ENCODE results near the gene TUBB.

DNA sequence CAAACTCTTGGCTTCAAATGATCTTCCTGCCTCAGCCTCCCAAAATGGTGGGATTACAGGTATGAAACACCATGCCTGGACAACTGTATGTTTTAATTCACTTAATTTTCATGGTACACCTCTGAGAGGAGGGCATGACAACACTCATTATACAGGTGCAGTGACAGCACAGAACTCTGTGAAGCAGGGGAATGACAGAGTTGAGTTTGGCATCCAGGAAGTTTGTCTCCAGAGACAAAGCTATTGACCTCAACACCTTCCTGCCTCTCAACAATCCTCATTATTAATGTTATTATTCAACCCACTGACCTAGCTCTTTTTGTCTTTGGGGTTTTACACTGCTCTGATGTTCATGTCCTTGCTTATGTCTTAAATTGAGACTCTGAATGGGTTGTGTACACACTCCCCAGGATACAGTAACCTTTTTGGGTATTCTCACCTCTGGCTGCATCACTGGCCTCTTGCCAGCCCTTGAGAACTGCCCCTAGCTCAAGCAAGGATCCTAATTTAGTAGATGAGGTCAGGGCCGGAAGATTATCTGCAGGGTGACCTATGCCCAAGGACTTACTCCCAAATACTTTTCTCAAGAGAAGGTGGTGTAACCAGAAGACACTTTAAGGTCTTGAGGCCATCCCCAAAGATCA is 37.2 kb downstream of the TUBB start:
- TF ChIP-seq, protein P1, sequence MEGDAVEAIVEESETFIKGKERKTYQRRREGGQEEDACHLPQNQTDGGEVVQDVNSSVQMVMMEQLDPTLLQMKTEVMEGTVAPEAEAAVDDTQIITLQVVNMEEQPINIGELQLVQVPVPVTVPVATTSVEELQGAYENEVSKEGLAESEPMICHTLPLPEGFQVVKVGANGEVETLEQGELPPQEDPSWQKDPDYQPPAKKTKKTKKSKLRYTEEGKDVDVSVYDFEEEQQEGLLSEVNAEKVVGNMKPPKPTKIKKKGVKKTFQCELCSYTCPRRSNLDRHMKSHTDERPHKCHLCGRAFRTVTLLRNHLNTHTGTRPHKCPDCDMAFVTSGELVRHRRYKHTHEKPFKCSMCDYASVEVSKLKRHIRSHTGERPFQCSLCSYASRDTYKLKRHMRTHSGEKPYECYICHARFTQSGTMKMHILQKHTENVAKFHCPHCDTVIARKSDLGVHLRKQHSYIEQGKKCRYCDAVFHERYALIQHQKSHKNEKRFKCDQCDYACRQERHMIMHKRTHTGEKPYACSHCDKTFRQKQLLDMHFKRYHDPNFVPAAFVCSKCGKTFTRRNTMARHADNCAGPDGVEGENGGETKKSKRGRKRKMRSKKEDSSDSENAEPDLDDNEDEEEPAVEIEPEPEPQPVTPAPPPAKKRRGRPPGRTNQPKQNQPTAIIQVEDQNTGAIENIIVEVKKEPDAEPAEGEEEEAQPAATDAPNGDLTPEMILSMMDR (IDR thresholded peaks at IDR 0.05; ENCODE audit: low read length) = no peak
- TF ChIP-seq EZH2 (optimal IDR thresholded peaks at IDR 0.05; ENCODE audit: low read depth, low read length) (no peak), EZH2phosphoT487 (IDR thresholded peaks at IDR 0.05; ENCODE audit: low read length) (no peak)
